HG02588 (cell line): Measurements from ENCODE around the gene PRDM16.

ENCODE experiments used
- ATAC-seq: cut with Tn5 transposase; IDR thresholded peaks from one replicate; pipeline ENCODE4 v1.9.1; 2021; ENCODE audit warnings: mild to moderate bottlenecking, moderate library complexity; ENCODE audit not compliant: unreplicated experiment

Gene PRDM16

GRCh38 chr1:3068564-3069431 lies at the start of gene PRDM16:
TSS of gene PRDM16 (plus strand) at chr1:3069203. CDS start at chr1:3069260, 57 bp downstream.
- no peak for ATAC-seq

DNA sequence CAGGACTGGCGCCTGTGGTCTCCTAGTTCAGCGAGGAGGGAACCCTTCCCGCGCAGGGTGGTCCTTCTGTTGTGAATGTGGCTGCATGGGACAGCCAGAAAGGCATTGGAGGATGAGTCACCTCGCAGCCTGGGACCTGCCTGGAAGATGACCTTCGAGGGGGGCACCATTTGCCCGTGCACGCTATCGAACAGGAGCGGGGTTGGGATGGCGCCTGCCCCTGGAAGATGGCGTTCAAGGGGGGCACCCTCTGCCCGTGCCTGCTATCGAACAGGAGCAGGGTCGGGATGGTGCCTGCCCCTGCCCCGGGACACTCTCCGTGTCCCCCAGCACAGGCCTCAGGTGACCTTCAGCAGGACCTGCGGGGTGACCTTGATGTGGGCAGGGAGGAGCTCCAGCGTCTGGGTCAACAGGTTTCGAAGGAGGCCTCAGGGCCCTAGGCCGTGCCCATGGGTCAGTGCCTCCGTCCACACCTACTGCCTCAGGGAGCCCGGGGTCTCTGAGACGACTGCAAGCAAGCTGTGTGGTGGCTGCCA lies 49.4 kb upstream of the PRDM16 start:
- ATAC-seq: no peak

DNA sequence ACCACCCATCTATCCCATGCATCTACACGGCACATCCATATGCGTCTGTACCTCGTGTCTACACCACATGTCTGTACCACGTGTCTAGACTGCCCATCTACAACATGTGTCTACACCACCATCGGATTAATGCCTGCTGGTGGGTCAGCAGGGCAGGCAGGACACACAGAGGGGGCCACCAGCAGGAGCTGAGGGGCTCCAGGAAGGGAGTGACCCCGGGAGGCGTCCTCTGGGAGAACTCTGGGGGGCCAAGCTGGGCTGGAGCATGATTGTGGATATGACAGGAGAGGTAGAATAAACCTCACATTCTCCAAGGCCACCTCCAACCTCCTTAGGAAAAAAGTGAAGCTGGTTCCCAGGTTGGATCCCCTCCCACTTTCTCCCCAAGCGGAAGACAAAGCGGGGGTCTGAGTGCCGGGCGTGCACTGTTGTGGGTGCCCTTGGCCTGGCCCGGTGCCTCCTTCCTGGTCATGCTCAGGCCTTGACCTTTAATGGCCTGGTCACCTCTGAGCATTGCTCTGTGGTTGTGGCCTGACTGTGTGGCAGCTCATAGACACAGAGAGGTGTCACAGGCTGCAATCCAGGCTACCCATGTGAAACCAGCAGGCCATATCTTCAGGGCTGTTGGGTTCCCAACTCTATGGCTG lies 48.6 kb upstream of the PRDM16 start:
- ATAC-seq: no peak

DNA sequence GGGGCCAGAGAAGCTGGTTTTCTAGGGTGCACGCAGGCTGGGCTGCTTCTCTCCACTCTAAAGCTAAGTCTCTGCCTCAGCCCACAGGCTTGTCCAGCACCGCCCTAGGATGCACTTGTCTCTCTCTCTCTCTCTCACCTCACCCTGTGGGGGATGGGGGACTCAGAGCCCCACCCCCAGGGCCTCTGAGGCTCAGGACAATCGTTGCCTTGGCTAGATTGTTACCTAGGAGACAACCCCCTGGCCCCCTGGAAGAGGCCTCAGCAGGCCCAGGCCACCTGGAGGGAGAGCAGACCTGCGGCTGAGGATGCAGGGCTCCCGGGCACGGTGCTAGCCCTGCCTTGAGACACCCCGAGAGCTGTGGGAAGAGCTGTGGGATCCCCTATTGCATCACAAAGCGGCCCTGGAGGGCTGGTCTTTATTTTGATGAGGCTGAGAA lies 47.8 kb upstream of the PRDM16 start, which contains the start of gene ACTRT2:
TSS of gene ACTRT2 (plus strand) at position 235 of the 439 bp plus-strand sequence. CDS start 220 bp downstream, outside the sequence.
- ATAC-seq: no peak

GRCh38 chr1:3021801-3022401 lies 47.1 kb upstream of the PRDM16 start:
- ATAC-seq: no peak

DNA sequence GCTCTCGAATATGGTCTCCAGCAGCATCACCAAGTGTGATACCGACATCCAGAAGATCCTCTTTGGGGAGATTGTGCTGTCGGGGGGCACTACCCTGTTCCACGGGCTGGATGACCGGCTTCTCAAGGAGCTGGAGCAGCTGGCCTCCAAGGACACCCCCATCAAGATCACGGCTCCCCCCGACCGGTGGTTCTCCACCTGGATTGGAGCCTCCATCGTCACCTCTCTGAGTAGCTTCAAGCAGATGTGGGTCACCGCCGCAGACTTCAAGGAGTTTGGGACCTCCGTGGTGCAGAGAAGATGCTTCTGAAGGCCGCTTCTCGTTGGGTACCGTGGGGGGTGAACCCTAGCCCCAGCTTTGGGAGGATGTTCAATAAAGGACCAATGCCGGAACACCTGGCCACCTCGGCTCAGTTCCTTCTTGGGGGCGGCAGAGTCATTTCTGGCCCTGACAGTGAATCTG lies 46.5 kb upstream of the PRDM16 start:
- no peak for ATAC-seq

DNA sequence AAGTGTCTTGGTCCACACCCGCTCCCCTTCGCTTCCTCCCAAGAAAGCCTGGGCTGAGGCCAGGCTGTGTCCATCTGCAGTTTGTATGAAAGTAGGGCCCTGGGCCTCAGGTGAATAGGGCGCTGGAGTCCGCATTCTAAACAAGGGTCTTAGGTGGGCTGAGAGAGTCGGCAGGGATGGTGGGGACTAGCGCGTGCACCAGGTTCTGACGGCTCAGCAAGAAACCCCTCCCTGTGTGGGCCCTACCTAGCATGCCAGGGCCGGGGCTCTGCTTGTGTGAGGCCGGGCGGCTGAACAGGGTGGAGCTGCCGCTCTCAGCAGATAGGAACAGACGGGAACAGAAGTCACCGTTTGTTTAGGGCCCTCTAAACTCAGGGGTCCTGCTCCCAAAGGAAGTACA lies 46.0 kb upstream of the PRDM16 start:
- ATAC-seq: no peak

DNA sequence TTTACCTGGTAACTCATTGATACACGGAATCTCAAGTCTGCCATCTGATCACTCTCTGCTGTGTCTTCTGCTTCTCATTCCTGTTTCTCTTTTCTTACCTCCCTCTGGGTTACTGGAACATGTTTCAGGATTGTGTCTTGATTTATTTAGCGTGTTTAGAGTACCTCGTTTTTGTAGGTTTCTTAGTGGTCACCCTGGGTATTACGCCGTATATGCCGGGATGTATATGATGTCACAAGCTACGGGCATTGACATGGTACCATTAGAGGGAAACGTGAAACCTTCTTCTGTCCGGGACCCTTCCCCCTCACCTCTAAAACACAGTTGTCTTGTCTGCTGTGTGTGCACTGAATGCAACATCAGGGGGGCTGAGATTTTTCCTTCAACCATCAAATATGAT lies 45.0 kb upstream of the PRDM16 start:
- no peak for ATAC-seq

- no peak for ATAC-seq
These were observed 44.4 kb upstream of the PRDM16 start for GRCh38 chr1:3024588-3024987.

DNA sequence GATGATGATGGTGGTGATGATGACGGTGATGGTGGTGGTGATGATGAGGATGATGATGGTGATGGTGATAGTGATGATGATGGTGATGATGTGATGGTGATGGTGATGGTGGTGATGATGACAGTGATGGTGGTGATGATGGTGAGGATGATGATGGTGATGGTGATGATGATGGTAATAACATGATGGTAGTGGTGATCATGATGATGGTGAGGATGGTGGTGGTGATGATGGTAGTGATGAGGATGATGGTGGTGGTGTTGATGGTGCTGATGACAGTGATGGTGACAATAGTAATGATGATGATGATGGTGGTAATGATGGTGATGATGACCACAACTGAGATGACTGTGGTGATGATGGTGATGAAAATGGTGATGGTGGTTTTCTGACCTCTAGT lies 42.9 kb upstream of the PRDM16 start:
- no peak for ATAC-seq

DNA sequence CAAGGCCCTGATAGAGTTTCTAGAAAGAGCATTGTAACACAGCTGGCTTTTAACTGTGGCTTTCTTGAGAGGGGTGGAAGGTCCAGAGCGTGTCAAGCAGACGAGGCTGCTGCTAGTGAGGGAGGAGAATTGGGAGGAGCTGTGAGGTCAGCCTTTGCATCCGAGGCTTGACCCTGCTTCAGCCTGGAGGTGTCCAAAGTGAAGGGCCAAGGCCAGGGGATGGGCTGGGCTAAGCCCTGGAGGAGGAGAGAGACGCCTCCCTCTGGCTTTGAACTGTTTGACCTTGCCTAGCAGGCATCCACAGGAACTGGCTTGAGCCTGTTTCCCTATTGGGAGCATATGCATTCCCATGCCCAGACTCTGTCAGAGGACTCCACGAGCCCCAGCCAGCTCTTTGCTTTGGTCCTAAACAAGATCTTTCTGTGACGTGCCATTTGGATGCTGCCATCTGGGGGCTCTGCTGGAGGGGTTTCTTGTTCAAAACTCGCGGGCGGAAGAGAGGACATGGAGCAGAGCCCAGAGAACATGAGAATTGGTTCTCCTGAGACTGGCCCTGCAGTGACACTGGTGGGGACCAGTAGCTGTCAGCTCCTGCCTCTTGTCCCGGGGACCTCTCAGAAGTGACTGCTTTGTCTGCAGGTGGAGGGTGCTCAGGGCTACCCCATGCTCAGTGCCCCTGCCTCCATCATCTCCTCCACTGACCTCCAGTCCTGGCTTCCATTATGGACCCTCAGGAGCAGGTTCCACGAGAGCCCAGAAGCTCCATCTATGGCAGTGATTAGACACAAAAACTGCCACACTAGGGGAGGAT lies 42.2 kb upstream of the PRDM16 start:
- no peak for ATAC-seq

- ATAC-seq: no peak
These were observed 41.2 kb upstream of the PRDM16 start for GRCh38 chr1:3027611-3028371.

DNA sequence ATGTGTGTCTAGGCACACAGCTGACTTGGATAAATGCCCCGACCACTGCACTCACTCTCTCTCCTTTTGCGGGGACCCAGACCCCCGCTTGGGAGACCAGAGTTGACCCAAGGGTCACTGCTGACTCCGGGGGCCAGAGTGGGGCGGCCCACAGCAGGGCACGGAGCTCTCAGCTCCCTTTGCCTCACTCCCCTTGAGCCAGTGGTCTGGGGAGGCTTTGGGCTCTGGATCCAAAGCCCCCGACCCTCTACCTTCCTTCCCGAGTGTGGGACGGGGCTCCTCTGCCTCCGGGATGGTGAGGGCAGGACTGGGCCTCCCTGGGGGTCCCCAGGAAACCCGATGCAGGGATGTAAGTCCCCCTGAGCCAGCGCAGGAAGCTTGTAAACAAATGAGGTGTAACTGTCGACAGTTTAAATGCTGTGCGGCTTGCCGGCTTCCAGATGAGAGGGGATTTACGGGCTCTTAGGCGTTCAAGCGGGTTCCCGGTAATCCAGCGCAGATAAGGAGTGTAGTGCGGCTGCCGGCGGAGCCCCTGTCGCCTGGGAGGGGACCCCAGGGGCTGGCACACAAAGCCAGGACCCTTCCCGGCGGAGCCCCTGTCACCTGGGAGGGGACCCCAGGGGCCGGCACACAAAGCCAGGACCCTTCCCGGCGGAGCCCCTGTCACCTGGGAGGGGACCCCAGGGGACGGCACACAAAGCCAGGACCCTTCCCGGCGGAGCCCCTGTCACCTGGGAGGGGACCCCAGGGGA lies 40.3 kb upstream of the PRDM16 start:
- no peak for ATAC-seq

DNA sequence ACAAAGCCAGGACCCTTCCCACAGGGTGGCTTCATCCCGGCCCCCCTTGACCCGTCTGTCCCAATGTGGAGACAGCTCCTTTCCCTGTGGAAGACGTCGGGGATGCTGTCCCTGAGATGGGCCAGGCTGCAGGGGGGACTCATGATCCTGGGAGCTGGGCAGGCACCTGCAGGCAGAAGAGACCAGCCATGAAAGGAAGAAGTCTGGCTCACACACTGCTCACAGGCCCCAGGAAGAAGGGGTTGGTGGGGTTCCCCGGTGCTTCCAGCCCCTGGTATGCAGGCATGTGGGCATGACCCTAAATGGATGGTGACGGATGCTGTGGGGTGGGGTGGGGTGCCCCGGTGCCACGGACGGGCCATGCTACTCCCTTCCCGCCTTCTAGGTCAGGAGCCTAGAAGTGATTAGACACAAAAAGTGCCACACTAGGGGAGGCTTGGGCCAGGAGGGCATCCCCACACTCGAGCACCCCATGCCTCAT lies 39.5 kb upstream of the PRDM16 start:
- ATAC-seq: no peak

DNA sequence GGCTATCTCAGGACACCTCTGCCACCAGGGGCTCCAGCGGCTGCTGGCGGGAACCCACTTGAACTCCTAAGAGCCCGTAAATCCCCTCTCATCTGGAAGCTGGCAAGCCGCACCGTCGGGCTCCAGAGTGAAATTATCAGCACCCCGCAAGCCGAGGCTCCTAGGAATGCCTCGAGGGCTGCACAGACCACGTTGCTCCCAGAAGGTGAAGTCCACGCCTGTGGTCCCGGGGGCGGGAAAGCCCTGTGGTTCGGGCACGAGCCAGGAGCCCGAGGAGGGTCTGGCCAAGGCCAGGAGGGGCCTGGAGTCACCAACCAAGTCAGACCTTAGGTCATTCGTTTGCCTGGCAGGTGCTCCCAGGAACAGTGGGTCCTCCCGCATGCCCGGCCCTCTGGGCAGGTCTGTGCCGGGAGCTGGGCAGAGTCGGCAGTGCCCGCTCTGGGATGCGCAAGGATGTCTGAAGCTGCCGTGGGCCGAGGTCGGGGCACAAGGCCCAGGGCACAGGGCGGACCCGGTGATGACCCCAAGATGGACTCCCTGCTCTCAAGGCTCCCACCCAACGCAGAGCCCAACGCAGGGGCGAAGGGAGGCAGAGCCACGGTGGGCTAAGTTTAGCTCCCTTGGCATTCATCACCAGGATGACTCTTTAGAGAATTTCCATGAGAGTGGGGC lies 38.9 kb upstream of the PRDM16 start:
- no peak for ATAC-seq

DNA sequence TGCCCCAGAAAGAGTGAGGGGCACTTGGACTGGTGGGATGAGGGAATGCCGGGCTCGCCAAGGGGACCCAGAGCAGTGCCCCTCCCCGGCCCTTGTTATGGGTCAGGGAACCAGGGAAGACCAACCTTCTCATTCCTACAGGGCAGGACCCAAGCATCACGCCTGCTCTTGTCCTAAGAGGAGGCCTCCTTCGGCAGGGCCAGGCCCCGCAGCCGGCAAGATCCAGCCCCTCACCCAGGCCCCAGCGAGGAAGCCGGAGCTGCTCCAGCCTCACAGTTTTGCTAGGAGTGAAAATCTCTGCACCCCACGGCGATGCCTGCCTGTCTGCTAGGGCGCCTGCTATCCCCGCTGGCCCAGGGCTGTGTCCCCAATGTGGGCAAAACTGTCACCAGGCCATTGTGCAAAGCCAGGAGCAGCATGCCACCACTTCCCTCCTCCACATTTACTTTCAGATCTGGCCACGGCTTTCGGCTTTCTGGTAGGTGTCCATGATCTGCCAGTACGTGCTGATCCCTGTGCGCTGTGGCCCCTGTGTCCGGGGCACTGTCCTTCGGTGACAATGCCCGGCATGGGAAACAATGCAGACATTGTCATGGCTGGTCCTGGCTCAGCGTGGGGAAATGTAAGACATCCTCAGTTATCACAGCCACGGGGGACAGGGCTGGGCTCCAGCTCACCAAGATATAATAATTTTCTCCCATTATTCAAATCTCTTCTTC lies 38.2 kb upstream of the PRDM16 start:
- no peak for ATAC-seq

DNA sequence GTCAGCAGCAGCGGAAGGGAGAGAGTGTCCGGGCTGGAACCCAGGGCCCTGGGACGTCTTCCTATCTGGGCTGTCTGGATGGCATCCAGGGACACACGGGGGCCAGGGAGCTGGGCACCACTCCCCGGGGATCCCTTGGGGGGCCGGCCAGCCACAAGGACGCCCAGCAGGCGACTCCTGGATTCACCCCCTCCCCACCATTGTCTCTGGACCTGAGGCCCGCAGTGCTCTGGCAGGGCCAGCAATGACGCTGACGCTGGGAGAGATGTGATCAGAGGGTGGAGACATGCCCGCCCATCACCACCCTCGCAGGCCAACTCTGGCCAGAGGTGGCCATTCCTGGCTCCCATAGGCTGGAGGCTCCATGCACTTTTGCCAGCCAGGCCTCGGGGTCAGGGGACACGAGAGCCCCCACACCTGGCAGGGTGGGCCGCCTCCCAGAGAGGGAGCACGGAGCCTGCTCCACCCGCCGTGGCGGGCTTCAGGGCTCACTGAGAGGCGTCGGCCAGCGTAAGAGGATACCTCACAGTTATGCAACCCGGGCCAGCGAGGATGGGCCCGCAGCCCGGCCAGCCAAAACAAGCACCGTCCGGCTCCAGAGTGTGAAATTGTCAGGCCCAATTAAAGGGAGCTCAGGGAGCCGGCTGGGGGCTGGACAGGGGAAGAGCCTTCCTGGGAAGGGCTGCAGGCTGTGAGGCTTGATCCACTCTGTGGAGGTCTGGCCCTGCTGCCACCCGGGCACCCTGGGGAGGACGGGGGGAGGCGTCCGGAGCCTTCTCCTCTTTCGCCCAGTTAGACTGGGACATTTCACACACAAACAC lies 37.4 kb upstream of the PRDM16 start:
- no peak for ATAC-seq
